Lower leg skin (tissue), 4 donors: ENCODE measurements around the gene IFNK. TPM values are rescaled to one million over a fixed set of nuclear protein-coding genes. Genes with fewer than 3 reads are reported as not detected.

Experiments
- DNase-seq, 2 donors: peaks; one replicate each; pipeline ENCODE4 v3.0.0-alpha.2; 2019; ENCODE audit warnings: low spot score in 2 of 2
- H3K4me3 ChIP-seq: fragments of 200-600 bp; sonication (generic); 2 replicates; pipeline ENCODE4 v1.5.1; 2017; ENCODE audit warnings: mild to moderate bottlenecking, low read depth; ENCODE audit not compliant: poor library complexity, severe bottlenecking
- CTCF ChIP-seq, 3 donors: fragments of 450-650 bp; IDR thresholded peaks; one replicate each; pipeline ENCODE4 v1.5.1; 2016; ENCODE audit warnings: antibody characterized with exemption in 3 of 3, mild to moderate bottlenecking in 3 of 3, moderate library complexity in 2 of 3
- POLR2A ChIP-seq, 2 donors: fragments of 450-650 bp; IDR thresholded peaks; one replicate each; pipeline ENCODE4 v1.6.1; 2016 to 2017; ENCODE audit warnings: antibody characterized with exemption in 2 of 2, mild to moderate bottlenecking in 1 of 2, moderate library complexity in 1 of 2
- WGBS, 2 donors: methylation state at CpG; one replicate each; pipeline ENCODE4 v1.1.5; 2018; 5-methylcytosine and 5-hydroxymethylcytosine counted together
- intact Hi-C: fragments of 100-400 bp; cut with DNase I; formaldehyde crosslinking; loops from one replicate; pipeline ENCODE4 v1.15.0; 2023; ENCODE audit warnings: low total_unique reads
- total RNA-seq, 4 donors: library from RNA; depleted of rRNA; stranded (reverse); fragments of >200 nt; gene quantifications; one replicate each; pipeline ENCODE4 v1.1.0, GENCODE V29; 2016

The IFNK gene
- total RNA-seq, 4 donors from 2014 or later = not detected

DNA sequence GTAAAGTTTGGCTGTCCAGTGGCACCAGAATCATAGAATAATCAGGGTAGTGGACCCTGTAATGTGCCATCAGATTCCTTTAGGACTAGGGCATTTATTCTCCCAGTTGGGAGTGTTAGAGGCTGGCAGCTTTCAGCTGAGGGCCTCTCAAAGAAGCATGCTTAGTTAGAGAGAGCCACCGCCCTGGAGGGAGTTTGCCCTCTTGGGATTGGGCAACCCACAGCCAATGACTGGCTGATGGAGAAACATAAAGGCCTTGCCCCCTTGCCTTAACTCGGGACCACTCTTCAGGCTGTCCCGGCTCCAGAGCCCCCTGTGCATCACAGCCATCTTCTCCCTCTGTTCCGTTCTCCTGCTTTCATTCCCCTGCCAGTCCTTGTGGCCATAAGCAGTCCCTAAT, 20.5 kb upstream of the IFNK start:
- no peak overlapping the region for H3K4me3 ChIP-seq
- TF ChIP-seq POLR2A (IDR thresholded peaks at IDR 0.05) (no peak), CTCF (IDR thresholded peaks at IDR 0.05) (no peak)
- WGBS, 2 donors = 92 to 93% methylated on average over 4 of the region's 4 CpGs
- no peak for DNase-seq
- intact Hi-C loops = no loop called here

- no peak overlapping the region for H3K4me3 ChIP-seq
- intact Hi-C loops = no loop called here
- DNase-seq = no peak
- TF ChIP-seq POLR2A (IDR thresholded peaks at IDR 0.05) = no peak
- TF ChIP-seq CTCF (IDR thresholded peaks at IDR 0.05) = no peak
Observed at GRCh38 chr9:27504259-27504658, 19.8 kb upstream of the IFNK start.

DNA sequence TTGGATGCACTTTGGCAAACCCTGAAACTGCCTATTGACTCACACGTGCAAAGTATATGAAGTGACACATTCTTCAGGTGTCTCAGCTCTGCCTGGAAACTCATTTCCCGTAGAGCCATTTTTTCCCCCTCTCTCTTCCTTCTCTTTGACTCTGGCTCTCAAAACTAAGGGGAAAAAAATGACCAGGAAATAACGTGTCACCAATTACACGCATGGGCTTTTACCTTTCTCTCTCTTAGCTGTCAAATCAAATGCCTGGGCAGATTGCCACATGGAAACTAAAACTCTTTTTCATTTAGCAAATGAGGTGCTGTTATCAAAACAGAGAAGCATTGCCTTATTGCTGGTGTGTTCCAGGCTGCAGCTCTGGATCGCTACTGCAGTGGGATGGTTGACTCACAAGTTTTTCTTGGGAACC, 18.3 kb upstream of the IFNK start:
- no peak overlapping the region for H3K4me3 ChIP-seq
- 51% methylated on average over 5 of the region's 5 CpGs for WGBS, 2 donors
- no peak for TF ChIP-seq CTCF (IDR thresholded peaks at IDR 0.05)
- no peak for TF ChIP-seq POLR2A (IDR thresholded peaks at IDR 0.05)
- intact Hi-C loops = no loop called here
- DNase-seq = no peak

GRCh38 chr9:27506981-27507380, 17.1 kb upstream of the IFNK start:
- DNase-seq = no peak
- intact Hi-C loops = no loop called here
- TF ChIP-seq POLR2A (IDR thresholded peaks at IDR 0.05) (no peak), CTCF (IDR thresholded peaks at IDR 0.05) (no peak)
- H3K4me3 ChIP-seq = no peak overlapping the region
- 48 to 52% methylated on average over 2 of the region's 2 CpGs for WGBS, 2 donors

DNA sequence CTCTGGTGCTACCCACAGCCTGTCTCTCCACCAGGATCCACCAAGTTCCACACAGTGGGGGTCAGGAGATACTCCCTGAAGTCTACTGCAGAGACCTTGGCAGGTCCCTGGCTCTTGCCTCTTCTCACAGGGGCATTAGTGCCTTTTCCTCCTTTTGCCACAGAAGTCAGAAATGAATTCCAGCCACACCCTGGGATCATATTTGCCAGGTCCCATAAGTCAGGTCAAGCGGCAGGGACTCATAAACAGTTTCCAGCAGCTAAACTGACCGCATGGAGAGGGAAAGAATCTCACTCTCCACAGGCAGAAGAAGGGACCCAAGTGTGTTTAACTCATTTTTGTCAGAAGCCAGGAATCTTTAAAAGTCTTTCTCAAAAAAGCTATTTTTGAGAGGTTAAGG, 13.3 kb upstream of the IFNK start:
- intact Hi-C loops = no loop called here
- no peak for DNase-seq
- TF ChIP-seq CTCF (IDR thresholded peaks at IDR 0.05) (no peak), POLR2A (IDR thresholded peaks at IDR 0.05) (no peak)
- 54 to 70% methylated on average over 2 of the region's 2 CpGs for WGBS, 2 donors
- no peak overlapping the region for H3K4me3 ChIP-seq

- no peak for DNase-seq
- H3K4me3 ChIP-seq = no peak overlapping the region
- intact Hi-C loops = no loop called here
- 90 to 93% methylated on average over 2 of the region's 2 CpGs for WGBS, 2 donors
- TF ChIP-seq POLR2A (IDR thresholded peaks at IDR 0.05) (no peak), CTCF (IDR thresholded peaks at IDR 0.05) (no peak)
Observed at GRCh38 chr9:27511771-27512170, 12.3 kb upstream of the IFNK start.
